Forelimb muscle (tissue), 1 donor: Measurements from ENCODE around the gene ZCWPW2. TPM values are rescaled to one million over a fixed set of nuclear protein-coding genes. Genes with fewer than 3 reads are reported as not detected.
A peak's percentile ranks its signal among the peaks of the same experiment; 100 is the strongest.

Experiments
- DNase-seq: peaks from one replicate; pipeline ENCODE4 v3.0.0-alpha.2; 2013; ENCODE audit warnings: low read depth
- polyA plus RNA-seq: library from polyadenylated mRNA; unstranded; fragments of 120-200 nt; gene quantifications from one replicate; pipeline ENCODE4 v1.2.1, GENCODE V29; 2013; ENCODE audit not compliant: insufficient read length

Gene ZCWPW2, protein sequence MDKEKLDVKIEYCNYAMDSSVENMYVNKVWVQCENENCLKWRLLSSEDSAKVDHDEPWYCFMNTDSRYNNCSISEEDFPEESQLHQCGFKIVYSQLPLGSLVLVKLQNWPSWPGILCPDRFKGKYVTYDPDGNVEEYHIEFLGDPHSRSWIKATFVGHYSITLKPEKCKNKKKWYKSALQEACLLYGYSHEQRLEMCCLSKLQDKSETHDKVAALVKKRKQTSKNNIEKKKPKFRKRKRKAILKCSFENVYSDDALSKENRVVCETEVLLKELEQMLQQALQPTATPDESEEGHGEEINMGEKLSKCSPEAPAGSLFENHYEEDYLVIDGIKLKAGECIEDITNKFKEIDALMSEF
- polyA plus RNA-seq, result 1.7 TPM

DNA sequence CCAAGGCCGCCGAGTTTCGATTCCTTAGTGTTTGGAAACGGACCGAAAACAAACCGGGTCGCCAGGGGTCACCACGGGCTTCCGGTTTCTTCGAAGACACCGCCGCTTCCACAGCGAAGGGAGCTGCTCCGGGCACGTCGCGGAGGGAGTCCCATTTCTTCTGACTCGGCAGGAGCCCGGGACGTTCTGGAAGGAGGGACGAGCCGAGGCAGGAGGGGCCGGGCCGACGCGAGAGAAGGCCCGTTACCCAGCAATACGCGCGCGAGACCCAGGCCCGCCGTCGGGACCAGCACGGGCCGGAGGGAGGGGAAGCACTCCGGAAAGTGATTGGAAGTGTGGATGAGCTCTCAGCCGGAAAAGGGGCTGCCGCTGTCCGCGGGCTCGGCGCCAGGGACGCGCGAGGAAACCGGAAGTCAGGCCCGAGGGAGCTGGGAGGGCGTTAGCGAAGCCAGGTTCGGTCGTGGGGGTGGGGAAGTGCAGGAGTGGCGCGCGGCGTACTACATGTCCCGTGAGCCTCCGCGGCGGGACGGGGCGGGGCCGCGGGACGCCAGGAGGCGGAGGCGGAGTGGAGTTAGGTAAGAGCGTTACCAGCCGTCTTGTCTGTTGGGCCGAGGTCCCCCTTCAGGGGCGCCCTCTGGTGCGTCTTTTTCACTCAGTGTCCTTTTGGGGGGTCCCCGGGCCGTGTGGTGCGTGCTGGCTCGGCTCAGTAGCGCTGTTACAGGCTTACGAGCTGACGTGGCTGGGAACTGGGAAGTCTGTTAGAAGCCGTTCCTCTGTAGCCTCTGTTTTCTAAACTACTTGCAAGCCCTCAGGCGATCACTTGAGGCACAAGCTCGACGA lies at the start of gene ZCWPW2, which contains the start of gene AZI2:
TSS of gene ZCWPW2 (plus strand) at position 93 of the 840 bp plus-strand sequence. CDS start 64,348 bp downstream, outside the sequence.
TSS of gene AZI2 (minus strand) at position 196 of the 840 bp plus-strand sequence. CDS start 8,207 bp downstream, outside the sequence.
- DNase-seq, result peak; percentile 88

DNA sequence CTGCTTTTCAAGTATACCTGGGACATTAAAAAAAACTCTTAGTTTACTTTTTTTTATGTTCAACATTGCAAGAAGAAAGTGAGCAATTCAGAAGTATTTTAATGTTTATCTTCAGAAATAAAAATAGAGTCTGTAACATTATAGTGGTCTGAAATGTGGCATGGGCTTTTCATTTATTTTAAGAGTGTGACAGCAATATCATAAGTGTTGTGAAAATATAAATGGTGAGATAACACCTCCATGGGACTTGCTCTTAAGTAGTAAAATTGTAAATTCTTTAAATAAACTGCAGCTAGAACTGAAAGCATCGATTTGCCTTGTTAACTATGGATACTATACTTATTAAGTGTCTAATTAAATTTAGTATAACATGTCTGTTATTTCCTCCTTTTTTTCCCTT lies 48.8 kb upstream of the ZCWPW2 start:
- no peak for DNase-seq

DNA sequence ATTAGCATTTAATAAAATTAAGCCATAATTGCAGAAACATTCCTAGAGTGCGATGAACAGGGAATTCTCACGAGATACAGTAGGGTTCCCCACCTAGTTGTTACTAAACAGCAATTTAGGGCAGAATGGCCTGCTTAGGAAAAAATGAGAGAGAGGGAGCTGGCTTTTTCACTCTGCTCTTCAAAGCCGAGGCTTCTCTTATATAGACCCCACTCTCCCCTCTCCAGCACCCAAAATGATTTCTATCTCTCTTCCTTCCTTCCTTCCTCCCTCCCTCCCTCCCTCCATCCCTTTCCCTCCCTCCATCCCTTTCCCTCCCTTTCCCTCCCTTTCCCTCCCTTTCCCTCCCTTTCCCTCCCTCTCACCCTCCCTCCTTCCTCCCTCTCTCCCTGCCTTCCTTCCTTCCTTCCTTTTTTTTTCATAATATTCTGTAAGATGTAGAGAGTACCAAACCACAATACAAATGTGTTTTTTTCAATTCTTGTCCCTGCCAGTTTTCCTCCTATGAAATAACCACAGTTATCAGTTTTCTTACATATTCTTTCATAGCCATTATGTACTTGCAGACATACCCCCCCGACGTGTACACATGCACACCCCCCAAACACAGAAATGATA lies 48.1 kb upstream of the ZCWPW2 start:
- DNase-seq, result no peak

DNA sequence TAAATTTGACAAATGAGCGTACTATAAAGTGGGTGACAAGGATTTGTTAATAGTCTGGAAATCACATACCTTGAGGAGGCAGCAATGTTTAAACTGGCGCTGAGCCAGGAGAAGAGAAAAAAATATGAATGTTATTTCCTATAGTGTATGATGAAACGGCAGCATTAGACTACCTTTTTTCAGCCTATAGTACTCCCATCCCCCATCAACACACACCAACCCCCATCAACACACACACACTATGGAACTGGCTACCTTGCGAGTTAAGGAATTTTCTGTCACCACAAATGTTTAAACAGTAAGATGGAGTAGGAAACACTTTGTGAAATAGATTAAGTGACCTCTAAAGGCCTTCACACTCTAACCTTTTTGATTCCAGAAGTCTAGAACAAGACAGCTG lies 46.8 kb upstream of the ZCWPW2 start:
- DNase-seq, result no peak

DNA sequence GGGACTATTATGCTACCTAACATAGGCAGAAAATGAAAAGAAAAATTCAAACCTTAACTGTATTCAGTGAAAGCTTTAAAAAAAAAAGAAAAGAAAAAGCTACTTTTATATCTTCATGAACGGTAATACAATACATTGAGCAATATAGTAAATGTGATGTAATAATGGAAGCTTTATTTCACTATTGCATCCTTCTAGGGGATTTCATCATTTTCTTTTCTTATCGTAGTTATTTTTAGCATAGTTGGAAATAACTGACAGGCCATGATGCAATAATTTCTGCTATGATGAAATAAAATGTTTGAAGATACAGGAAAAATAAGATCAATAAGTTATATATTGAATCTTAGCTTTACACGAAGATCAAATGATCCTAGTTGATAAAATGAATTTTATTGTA lies 40.3 kb upstream of the ZCWPW2 start:
- no peak for DNase-seq

DNA sequence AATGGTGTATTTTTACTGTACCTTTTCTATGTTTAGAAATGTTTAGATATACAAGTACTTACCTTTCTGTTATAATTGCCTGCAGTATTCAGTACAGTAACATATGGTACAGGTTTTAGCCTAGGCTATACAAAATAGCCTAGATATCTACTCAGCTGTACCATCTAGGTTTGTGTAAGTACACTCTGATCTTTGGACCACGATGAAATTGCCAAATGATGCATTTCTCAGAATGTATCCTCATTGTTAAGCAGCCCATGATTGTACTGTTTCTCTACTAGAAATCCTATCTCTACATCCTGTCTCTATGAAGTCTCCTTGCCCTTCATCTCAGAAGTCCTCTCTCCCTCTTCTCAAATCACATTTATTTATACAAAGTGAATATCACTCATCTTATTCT lies 32.8 kb upstream of the ZCWPW2 start:
- DNase-seq, result no peak

DNA sequence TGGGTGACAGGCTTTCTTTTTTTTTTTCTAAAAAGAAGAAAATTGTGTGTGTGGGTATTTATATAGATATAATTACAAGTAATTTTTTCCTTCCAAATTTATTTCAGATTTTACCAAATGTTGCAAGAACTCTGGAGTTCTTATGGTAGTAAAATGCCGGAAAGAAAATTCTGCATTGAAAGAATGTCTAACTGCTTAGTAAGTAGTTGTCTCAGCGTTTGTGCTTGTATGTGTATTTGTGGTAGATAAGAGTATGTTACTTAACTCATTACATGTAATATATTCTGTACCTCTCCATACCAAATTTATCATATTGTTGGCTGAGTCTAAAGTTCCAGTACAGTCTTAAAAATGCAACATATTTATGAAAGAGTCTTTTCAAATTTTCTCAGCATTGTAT lies 32.3 kb upstream of the ZCWPW2 start:
- no peak for DNase-seq

DNA sequence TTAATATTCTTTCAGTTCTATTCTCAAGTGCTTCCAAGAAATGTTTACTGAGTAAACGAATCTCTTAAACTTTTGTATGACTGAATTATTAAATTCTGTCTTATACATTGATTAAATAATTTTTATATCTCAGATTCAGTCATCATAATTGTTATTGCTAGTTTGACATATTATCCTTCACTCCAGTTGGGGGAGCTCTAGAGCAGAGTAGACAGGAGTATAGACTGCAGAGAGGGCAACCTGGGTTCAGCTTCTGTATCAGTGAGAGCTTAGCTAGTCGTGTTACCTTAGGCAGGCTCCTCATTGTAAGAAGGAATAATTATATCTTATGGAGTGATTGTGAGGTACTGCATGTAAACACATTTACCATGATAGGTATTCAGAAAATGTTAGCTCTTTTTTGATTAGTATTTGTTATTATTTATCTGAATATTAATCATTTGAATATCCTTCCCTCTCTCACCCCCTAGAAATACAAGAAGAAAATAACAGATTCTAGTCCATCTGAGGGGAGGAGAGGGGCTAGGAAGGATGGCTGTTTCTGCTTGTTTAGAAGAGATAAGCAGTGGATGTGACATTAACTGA lies 31.0 kb upstream of the ZCWPW2 start:
- DNase-seq, result no peak

DNA sequence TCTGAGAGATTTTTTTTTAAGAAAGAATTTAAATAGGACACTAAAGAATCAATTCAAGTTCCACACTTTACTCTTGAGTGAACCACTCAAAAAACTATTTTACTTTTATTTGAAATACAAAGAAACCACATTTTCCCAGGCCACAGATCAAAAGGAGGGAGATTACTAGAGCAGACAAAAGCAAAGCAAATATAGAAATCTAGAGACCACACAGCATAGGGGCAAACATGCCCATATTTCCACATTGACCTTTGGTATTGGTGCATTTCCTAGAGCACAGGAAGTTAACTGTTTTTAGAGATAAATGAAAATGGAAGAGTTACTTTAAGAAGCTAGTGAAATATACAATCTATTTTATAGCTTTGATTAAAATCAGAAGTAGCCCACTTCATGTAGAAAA lies 27.5 kb upstream of the ZCWPW2 start:
- DNase-seq, result no peak

DNA sequence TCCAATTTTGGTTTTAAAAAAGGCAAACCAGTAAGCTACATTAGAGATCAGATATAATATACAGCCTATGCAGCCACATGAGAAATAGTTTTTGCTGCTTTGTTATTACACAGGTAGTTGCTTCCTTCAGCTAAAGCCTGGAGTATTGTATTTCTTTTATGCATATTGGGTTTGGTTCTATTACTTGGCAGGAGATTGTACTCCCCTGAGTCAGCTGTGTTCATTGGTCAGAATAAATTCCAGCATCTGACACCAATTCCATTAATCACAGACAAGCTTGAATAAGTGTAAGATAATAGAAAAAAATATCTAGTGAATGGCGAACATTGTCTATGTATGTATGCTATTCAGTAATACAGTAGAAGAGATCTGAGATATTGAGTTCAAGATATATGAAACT lies 26.1 kb upstream of the ZCWPW2 start:
- DNase-seq, result no peak

DNA sequence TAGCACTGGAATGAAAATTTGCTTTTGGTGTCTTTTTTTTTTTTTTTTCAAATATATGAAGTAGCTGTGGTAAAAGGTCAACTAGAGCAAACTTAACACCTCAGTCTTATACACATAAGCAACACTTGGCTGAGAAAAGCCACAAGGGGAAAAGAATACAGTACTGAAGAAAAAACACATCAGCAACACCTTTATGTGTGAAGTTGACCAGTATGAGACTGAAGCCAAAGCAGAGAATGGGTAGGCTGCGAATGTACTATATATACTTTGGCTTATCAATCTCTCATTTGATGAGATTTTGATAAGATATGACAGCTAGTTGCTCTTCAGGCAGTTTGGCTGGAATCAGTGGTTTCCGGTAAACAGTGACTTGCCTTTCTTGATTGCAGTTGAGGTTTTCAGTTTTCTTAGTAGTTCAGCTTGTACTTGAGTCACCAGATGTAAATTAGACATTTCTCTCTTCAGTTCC lies 22.0 kb upstream of the ZCWPW2 start:
- DNase-seq, result no peak

DNA sequence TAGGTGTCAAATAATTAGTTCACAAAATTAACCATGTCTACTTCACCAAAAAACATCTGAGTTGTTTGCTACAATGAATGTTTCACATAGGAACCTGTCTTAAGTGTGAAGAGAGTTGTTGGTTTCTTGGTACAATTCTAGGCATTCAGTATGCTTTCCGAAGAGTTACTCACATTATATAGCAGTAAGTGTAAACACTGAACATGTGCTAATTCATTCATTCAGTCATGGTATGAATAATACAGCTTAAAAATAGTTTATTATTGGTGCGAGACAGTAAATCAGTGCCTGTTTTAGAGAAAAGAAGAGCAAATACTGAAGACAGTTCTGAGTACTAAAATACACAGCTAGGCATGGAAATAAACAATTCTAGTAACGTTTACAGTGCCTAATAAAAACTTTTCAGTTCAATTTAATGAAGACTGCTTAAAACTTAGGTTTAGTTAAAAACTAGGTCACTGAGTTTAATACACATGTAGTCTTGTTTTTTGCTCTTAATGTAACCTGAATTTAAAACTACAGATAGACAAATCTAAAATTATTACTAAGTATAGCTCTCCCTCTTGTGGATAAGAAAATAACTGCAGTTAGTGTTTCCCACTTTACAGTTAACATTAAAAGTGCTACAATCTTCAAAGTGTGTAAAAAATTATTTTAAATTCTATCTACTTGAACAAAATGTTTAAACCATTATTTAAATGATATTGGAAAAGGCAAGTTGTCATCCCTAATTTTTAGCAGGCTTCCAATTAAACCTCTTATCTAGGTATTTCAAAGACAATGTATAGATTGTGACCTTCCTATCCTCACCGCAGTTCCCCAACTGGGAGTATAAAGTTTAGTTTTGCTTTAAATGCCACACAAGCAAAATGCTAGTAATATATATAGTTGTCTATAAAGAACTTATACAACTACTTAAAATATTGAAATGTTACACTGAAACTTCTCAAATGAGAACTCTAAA lies 20.1 kb upstream of the ZCWPW2 start:
- no peak for DNase-seq

DNA sequence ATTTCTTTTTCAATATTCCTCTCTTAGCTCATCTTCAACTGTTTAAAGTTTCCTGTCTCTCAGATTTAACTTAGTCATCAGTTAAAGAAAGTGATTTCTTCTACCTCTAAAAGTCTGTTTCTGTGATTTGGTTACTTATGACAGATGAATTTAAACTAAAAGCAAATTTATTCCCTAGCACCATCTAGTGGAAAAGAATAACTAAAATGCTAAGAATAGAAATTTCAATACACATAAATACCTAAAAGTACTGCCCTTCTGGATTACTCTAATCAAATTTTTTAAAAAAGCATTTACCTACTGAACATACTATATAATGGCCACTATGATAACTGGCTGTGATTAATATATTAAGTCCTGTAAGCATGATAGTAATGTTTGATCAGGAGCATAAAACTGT lies 14.0 kb upstream of the ZCWPW2 start:
- no peak for DNase-seq

DNA sequence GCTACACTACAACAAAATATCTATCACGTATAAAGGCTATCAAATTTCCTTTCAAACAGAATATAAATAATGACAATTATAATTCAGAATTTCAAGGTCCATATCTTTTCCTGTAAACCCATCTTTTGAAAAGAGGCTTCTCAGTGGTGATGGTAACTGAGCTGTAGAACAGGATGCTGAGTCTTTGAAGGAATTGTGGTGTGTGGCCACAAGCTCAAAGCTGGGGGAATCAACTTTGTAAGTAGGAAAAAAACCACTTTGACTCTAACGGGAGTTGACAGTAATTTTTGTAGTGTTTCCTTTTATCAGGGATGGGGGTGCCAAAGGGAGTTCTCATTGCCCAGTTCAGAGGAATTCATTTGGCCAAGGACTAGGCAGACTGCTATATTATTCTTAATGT lies 13.3 kb upstream of the ZCWPW2 start:
- DNase-seq, result no peak

DNA sequence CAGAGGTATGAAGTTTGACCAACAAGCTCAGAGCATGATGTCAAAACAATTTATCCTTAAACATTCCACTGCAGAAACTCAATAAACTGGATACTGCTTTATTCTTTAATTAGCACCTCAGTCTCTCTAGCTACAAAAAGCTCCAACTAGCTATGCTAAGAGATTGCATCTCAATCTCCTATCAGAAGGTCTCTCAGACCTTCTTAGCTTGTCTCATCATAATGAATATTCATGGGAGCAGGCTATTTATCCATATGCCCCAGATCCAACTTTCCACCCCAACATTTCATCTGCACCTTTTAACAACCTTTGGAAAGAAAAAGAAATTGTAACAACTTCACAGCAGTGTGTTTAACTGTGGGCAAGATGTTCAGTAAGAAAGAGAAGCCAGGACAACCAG lies 11.3 kb upstream of the ZCWPW2 start:
- DNase-seq, result no peak

DNA sequence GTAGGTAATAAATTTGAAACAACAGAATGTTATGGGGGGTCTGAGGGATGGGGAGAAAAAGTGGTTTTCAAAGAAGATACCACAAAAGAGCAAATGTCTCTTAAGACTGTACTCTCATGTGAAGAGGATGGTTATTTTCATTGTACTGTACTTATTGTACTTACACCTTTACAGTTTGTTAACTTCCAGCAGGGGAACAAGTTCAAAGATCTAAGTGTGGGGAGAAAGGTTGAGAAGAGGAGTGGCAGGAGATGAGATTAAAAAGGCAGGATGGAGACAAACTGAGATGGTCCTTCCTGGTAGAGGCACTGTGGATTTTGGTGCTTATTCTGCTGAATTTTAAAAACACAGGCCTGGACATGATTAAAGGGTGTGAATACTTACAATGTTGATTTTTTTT lies 5.4 kb upstream of the ZCWPW2 start:
- DNase-seq, result no peak

DNA sequence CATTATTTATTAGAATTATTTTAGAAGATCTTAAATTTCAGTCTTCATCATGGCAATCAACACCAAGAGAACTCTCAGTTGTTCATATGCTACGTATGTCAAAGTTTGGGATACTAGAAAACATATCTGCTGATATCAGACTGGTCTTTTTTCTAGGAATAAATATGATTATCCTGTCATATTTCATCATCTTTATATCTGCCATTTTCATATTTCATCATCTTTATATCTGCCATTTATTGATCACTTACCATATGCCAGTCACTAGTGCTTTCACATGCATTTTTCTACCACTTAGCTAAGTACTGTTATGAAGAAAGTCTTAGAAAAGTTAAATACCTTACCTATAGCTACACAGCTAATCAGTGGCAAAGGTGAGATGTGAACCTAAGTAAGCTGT lies 2.8 kb upstream of the ZCWPW2 start:
- DNase-seq, result no peak

DNA sequence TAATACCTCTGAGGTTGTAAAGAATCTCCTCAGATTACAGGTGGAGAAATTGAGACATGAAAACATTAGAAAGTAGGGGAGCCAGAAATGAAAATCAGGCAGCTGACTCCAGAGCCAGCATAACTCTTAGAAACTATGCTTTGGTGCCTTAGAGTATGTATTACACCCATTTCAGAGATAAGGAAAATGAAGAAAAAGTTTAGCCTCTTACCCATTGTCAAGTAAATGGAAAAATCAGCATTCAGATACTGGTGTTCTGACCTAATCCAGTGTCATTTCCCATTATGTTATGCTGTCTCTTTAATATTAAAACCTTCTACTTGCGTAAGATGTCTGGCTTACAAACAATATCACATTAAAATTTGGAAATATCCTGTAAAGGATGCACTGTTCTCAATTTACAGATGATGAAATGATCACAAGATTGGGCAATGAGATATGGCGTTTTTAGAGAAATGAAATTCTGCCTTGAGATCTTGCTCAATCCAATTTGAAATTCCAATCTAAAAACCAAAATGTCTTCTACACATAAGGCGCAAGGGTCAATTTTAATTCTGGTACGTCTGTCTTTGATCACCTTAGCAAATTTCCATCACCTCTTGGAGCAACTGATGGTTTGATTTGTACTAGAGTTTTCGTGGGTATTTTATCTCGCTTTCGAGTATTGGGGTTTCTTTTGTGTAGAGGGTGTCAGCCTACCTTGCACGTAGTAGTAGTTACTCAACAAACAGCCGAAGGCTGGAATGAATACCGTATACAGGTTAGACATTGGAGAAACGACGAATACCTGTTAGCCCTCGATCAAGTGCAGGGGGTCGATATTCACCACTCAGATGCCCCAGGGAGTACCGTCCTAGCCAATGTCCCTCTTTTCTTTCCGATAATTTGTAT lies 902 bp upstream of the ZCWPW2 start:
- peak; percentile 22 for DNase-seq

DNA sequence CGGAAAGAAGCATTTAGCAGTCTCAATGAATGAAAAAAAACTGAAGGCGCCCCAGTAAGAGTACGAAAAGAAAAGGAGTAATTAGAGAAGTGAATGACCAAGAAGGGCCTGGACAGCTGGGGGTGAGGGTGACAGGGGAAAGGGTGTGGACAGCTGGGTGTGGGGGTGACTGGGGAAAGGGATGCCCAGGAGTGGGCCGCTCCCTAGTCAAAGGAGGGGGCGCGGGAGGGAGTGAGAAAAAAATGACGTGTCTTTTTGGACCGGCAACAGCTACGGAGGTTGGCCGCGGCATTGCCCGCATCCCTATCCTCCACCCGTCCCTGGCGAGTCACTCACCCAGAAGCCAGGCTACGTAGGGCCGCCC lies 274 bp upstream of the ZCWPW2 start:
- no peak for DNase-seq

DNA sequence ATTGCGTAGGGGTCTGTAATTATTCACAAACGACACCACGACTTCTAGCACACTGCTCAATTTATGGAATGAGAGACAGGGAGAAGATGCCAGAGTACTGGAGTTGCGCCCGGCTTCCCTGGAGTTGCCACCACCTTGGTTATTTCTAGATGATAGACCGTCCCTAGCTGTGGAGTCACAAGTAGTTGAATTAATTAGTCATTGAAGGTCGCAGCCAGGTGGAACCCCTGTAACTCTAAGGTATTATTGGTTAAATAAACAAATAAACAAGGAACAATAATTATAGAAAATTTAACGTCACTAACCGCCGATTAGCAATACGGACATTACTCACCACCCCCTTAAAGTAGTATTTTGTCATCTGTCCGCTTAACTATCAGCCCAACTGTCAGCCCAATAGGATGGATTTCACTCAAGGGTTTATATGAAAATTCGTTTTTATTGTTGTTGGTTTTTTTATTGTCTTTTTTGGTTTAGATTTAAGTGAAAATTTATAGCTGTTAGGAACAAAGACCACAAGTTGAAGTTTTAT lies 1.0 kb downstream of the ZCWPW2 start:
- no peak for DNase-seq
